GM21367 (cell line): ENCODE data around the gene GRB10.
A peak's percentile ranks its signal among the peaks of the same experiment; 100 is the strongest.

Experiments used
- ATAC-seq: cut with Tn5 transposase; IDR thresholded peaks from one replicate; pipeline ENCODE4 v1.9.1; 2021; ENCODE audit not compliant: unreplicated experiment

Gene GRB10

DNA sequence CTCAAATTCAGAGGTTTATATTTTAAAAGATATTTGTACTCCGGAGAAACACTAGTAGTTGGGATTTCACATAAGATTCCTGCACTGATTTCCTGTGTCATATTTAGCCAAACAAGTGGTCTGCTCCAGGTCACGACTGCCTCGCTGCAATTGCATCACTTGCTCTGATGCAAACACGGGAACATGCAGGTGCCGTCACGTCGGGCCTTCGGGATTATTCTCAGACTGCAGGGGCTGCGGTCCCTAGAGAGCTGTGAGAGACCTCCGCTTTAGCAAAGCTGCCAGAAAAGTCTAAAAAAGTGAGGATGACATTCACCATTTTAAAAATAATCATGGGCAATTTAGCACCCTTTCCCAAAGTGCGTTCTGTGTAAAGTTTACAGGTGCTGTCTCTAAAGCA, 124.0 kb downstream of the GRB10 start:
- ATAC-seq = no peak

- no peak for ATAC-seq
Measured at GRCh38 chr7:50657912-50658311, 124.8 kb downstream of the GRB10 start.

DNA sequence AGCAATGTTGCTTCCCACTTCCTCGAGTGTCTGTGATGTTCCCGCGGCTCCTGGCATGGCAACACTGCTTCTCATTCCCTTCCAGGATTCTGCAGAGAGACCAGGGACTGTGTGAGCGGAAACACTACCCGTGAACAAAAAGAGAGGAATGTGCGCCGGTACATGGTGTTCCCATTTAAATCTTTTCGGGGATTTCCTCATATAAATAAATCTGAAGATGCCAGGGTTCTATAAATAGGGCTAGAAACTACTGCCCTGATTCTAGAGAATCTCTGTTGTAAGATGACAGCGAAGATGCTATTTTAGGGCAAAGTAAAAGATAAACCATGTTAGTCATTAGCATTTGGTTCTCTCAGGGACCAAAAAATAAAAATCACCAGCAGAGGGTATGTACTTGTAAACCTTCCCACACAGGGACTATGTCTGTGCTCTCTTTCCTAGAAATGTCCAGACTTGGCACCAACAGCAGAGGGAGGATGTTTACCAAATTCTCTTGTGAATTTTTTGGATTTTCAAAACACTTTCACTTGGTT, 125.3 kb downstream of the GRB10 start:
- ATAC-seq = no peak

DNA sequence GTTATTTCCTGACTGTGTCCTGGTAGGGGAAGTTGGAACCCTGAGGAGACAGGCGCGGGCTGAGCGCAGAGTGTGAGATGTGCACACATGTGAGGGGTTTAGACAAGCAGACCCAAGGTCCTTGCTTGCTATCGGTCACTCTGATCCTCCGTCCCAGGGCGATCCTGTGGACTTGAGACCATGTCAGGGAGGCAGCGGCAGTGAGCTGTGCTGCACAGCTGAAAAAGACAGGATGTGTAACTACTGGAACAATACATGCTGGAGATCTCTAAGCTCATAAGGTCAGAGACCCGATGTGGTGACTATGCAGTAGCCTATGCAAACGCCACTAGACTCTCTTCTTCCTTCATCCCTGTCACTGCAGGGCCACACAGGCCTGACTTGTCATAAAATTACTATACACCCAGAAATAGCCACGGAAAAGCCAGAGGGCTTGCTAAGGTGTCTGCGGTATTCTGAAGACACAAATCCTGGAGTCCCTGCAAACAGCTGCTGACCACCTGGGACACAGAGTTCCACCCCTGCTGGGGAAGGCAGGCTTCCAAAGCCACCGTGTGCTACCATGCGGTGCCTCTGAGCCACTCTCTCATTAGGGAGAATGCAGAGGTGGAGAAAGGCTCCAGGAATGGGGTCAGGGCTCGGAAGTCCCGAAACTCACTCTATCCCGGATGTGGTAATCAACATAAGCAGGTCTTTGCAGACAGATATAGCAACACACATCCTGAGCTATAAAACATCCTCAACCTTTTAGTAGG, 126.4 kb downstream of the GRB10 start:
- ATAC-seq = no peak

- no peak for ATAC-seq
Measured at GRCh38 chr7:50655490-50655889, 127.2 kb downstream of the GRB10 start.

DNA sequence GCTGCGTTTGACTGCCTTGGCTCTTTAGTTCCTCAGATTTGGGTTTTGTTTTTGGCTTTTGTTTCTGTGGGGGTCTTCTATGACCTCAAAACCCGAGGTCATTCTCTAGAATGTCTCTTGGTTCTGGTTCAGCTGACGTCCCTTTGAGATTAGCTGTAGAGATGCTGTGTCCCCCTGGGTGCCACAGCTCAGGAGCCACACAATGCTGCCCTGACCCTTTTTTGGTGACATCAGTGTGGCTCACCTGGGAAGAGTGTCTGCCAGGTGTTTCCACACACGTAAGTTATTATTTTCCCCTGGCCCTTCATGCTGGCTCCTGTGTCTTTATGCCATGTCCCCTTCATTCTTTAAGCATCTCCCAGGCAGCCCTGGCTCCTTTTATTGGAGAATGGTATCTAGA, 127.7 kb downstream of the GRB10 start:
- no peak for ATAC-seq

- ATAC-seq = no peak
Measured at GRCh38 chr7:50653981-50654425, 128.7 kb downstream of the GRB10 start.

GRCh38 chr7:50653126-50653864, 129.4 kb downstream of the GRB10 start:
- ATAC-seq = no peak

DNA sequence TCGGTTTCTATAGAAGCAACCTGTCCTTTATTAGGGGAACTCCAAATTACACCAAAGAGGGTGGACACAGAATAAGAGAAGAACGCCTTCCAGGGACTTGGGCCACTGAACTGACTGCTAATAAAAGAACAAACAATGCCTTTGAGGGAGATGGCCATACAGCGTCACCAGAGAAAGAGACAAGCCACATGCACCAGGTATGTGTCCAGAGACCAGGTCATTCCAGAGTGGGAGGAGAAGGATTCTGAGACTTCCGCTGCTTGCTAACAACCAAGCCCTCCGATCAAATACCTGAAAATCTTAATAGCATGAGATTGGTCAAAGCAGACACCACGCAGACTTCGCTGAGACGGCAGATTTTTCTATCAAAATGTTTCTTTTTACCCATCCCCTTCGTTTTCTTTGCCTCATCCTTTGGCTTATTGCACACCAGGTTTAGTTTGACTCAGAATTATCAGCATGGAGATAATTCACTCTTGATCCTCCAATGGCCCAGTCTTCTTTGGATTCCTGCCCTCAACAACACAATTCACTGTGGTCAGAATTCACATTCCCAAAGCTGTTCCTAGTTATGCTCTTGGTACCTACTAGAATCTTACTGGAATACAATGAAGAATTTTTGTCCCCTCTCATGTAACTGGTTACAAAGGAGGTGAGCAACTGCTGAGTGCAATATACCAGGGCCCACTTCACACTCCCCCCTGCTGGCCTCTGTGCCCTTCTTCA, 130.1 kb downstream of the GRB10 start:
- no peak for ATAC-seq

DNA sequence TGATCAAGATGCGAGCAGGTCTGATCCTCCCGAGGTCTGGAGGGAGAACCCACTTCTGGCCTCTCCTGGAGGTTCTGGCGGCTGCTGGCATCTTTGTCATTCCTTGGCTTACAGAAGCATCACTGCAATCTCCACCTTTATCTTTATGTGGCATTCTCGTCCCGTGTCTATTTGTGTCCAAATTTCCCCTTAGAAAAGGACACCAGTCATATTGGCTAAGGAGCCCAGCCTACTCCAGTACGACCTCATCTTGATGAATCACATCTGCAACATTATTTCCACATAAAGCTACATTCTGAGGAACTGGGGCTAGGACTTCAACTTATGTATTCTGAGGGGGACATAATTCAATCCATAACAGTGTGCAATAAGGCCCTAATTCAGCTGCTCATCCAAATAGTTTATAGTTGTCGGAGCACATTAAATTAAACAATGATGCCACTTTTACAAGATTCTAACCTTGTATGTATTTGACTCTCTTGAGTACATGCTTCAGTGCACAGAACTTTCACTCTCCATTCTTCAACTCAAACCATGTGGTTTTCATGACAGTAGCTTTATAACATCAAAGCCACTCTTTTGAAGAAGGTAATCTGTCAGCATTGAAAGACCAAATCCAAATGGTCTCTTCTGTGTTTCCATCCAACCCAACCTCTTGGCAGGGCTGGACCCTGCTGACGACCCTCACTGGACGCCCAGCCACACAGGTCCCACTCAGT, 131.3 kb downstream of the GRB10 start:
- peak; percentile 52 for ATAC-seq

GRCh38 chr7:50650057-50650664, 132.5 kb downstream of the GRB10 start:
- no peak for ATAC-seq

GRCh38 chr7:50649259-50649885, 133.3 kb downstream of the GRB10 start:
- ATAC-seq = no peak

DNA sequence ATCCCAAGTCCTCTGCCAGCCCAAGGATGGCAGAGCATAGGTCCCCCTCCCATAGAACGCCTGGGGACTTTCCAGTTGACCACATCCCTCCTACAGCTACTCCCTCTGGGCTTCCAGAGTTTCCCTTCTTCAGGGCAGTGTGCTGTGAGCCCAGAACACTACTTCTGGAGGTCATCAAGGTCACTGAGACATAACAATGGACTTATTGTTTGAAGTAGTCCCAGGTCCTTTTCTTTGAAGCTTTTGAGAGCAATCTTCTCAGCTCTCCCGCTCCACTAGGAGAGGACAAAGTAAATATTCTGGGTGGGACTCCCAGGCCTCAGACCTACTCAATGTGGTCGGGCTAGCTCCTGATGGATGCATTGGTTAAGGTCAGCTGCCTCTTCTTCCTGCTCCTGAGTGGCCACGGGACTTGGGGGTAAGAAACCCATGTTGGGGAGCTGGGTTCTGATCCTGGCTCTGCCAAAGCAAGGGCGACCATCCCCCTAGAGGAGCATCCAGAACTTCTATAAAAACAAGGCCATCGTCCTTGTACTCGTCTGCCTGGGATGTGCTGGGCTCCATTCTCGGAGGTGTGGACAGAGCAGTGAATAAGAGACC, 134.0 kb downstream of the GRB10 start:
- ATAC-seq = no peak

DNA sequence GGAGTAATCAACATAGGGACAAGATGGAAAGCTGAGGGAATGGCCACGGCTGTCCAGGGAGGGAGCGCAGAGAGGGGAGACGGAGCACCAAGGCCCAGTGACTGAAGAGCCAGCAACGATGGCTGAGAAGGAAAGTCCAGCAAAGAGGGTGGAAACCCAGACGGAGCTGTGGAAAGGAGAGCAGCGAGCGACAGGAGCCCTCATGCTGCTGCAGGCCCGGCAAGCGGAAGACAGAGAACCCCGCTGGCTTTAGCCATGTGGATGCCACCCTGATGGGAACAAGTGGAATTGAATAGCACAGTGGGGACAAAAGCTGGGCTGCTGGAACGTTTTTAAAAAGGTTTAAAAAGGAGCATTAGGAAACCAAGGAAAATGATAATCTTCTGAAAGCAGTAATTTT, 134.6 kb downstream of the GRB10 start:
- ATAC-seq = no peak

- no peak for ATAC-seq
Measured at GRCh38 chr7:50647286-50647980, 135.3 kb downstream of the GRB10 start.

- ATAC-seq = no peak
Measured at GRCh38 chr7:50646069-50646468, 136.6 kb downstream of the GRB10 start.

DNA sequence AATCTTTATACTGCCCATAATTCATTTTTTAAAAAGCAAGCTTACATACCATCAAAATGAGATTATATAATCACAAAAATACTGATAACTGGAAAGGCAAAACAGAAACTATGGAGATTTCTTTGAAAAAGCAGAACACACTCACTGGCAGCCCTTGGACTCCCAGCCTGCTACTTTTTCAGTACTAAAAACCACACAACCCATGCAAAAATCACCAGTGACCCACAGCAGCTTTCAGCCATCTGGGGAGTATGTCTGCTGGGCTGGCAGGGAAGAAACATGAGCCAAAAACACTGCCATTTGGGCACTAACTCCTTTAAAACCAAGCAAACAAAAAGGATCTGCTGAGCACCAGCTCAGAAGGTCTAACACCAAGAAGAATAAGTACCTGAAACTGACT, 137.5 kb downstream of the GRB10 start:
- ATAC-seq = no peak

DNA sequence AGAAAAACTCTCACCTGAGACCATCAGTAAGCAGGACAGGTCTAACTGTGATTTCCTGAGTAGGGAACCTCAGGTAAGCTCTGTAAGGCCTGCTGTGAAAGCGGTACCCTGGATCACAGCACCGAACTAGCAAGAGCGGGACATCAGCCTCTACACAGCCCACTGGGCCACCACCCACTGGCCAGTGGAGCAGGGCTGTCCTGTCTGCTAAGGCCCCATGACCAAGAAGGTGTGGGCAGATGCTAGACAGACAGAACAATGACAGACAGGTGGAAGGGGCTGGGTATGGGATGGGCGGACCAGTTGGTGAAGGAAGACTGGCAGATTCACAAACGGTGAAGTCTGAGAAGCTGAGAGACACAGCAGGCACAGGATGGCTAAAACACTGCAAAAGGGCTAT, 138.1 kb downstream of the GRB10 start:
- no peak for ATAC-seq

GRCh38 chr7:50644114-50644513, 138.6 kb downstream of the GRB10 start:
- no peak for ATAC-seq
